HG03469 (cell line): ENCODE results near the gene SNX24.
"Not testable (repeated sequence)": the region's sequence is repeated elsewhere in the genome, so short reads cannot be mapped to it uniquely, and the experiment has no call there.

ENCODE experiments used
- ATAC-seq: cut with Tn5 transposase; IDR thresholded peaks from one replicate; pipeline ENCODE4 v1.9.1; 2021; ENCODE audit warnings: mild to moderate bottlenecking, moderate library complexity, moderate number of reproducible peaks; ENCODE audit not compliant: unreplicated experiment

Gene SNX24

GRCh38 chr5:122870219-122870856 is 24.9 kb downstream of the SNX24 start:
- ATAC-seq: no peak

DNA sequence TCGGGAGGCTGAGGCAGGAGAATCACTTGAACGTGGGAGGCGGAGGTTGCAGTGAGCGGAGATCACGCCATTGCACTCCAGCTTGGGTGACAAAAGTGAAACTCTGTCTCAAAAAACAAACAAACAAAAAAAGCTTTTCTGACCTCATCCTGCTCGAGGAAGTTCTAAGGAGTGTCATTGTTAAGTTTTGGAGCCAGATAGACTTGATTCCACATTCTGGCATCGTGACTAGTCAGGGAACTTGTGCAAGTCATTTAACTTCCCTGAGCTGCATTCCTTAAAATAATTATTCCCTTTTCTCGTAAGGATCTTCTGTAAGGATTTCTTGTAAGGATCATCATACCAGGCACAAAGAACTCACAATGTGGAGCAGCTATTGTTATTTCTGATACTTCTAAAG is 26.2 kb downstream of the SNX24 start:
- no peak for ATAC-seq

- no peak for ATAC-seq
Measured at GRCh38 chr5:122874179-122874875, 28.9 kb downstream of the SNX24 start.

GRCh38 chr5:122877518-122877917 is 32.1 kb downstream of the SNX24 start:
- ATAC-seq: peak; percentile 74

DNA sequence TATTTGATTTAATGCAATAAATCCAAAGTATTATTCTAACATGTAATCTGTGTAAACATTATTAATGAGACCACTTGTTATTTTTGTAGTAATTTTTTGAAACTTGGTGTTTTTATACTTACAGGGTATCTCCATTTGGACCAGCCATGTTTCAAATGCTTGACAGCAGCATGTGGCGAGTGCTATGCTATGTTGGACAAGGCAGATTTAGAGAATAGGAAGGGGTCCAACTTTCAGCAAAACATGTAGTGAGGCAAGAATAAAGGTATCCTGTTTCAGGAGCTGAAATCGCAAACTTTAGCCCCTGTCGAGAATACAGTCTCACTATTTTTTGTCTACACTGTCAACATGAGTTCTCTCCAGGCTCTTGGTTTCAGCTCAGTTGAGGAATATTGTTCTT is 33.7 kb downstream of the SNX24 start:
- no peak for ATAC-seq

- ATAC-seq: no peak
Measured at GRCh38 chr5:122880170-122880689, 34.8 kb downstream of the SNX24 start.

DNA sequence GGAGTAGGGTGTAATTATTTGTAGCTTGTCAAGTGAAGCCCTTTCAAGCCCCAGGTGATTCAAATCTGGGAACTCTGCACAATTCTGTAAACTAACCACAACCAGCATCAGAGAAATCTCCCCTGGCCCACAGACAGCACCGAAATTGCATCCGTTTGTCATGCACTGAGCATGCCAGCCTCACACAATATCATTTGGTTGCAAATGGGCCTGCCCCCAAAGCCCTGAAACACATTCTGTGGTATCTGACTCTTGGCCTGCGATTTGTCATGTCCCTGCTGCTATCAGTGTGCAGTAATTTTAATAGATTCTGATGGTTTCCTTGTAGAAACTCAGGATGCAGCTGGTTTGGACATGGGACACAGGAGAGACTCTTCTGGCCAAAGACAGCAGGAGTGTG is 35.3 kb downstream of the SNX24 start:
- no peak for ATAC-seq

DNA sequence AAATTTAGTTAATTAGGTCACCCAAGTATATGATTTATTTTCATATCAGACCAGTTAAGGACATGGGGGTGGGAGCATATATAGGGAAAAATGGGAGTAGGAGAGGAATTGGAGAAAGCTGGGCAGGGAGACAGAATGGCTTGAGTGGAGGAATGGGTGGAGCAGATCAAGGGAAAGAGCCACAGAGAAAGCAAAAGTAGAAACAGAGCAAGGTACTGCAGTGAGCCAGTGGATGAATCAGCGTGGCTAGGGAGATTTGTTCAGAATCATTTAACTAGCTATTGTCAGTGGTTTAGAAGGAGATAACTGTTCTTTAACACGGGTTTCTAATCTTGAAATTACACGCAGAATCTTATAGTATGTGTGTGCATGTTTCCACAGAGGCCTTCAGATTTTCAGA is 37.4 kb downstream of the SNX24 start:
- no peak for ATAC-seq

DNA sequence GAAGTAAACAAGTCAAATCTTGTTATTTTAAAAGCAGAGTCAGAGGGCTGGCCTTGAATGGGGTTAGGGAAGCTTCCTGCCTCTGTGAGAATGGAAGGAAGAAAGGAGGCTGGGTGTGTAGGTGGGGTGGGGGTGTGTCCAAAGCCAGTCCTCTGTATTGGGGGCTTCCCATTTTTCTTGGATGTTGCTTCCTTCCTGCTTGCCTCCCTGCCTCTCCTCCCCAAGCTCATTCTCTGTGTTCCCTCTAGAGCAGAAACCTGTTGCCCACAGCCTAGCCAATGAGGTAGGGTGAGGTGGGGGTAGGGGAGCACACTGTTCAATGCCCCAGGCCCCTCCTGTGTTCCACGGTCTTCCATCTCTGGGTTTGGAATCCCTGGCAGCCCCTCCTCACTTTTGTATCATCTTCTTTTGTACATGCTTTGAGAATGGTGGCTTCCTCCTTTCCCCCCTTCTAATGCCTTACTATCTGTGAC is 39.7 kb downstream of the SNX24 start:
- ATAC-seq: no peak

- ATAC-seq: no peak
Measured at GRCh38 chr5:122885891-122886290, 40.5 kb downstream of the SNX24 start.

- no peak for ATAC-seq
Measured at GRCh38 chr5:122895141-122895540, 49.7 kb downstream of the SNX24 start.

DNA sequence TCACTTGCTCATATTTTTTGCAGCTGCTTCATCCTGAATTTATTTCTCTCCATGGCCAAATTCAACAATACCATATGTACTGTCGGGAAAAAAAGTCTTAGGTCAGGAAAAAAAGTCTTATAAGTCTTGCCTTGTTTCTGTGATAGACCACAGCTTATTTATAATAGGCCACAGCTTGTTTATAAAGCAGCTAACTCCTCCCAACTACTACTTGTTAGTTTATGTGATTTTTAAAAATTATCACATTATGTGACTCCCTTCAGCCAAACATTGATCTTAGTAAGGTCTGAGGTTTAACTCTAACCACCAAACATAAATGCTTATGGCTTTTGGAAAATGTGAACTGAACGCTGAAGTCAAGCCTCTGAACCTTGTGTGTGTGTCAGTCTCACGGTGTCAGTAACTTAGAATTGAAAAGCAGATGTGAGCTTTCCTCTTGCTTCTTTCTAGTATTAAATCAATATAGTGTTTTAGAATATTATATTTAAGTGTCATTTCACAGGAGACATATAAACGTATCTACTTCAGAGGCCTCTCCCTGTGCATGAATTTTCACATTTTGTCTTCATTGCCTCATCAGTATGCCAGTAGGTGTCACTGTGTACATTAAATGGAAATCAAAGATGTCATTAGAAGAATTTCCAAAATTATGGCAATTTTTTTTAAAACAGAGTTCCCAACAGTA is 51.3 kb downstream of the SNX24 start:
- no peak for ATAC-seq

GRCh38 chr5:122897283-122897602 is 51.8 kb downstream of the SNX24 start:
- no peak for ATAC-seq

GRCh38 chr5:122901346-122901745 is 55.9 kb downstream of the SNX24 start:
- no peak for ATAC-seq

- ATAC-seq: no peak
Measured at GRCh38 chr5:122902263-122902662, 56.9 kb downstream of the SNX24 start.

DNA sequence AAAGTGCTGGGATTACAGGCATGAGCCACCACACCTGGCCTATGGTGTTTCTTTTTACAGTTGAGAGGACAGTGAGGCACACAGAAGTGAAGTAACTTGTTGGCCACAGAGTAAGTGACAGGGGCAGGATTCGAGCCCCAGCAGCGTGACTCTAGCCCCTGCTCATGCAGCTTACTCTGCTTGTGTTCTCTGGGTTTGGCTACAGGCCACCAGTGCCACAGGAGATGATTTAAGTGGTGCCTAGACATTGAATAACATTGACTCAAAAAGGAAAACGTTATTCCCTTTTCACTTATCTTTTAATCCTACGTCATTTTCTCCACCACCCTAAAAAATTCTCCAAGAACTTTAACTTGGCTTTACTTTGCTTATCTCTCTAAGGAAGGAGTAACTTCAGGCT is 61.4 kb downstream of the SNX24 start:
- no peak for ATAC-seq

DNA sequence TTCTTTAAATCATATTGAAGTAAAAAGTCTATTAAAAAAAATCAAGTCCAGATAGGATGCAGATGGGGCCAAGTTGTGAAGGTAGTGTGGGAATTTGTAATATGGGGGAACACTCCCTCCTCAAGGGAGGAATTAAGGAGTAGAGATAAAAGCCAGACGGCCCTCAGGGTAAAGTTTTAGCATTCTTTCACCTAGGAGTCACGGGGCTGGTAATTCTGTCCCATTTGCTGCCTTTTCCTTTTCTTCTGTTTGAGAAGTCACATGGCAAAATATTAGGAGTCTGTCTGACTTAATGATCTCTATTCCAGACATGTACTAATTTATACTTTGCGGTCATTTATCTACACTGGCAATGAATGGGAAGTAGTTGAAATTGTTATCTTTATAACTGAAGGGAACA is 61.9 kb downstream of the SNX24 start:
- ATAC-seq: no peak

DNA sequence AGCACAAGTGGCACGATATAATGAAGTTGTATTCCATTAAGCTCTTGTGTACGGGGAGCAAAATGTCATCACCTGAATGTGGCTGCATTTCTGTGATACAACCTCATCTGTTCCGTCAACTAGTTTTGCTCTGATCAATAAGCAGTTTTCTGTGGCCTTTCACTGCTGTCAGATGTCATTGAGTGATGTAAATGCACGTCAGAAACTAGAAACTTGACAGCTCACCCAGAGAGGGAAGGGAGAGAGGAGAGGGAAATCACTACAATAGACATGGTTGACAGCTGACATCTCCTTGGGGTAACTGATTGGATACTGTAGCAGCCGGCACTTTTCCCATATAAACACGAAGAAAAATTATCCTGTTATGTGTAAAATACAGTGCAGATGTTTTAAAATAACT is 62.7 kb downstream of the SNX24 start:
- no peak for ATAC-seq

DNA sequence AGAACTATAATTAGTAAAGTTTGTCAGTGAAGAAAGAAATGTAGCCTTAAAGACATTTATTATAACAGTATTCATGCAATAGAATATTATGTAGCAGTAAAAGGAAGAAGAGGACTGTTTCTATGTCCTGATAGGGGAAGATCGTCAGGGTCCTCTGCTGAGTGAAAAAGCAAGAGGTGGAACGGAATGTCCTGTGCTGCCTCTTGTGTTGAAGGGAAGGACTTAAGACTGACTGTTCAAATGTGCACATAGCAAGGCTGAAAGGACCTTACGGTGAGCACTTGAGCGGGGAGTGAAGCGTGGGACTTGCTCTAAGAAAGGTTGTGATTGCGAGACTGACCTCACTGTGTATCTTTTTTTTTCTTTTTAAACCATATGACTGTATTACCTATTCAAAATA is 63.2 kb downstream of the SNX24 start:
- ATAC-seq: no peak

GRCh38 chr5:122909470-122910100 is 64.2 kb downstream of the SNX24 start:
- no peak for ATAC-seq

GRCh38 chr5:122913436-122913835 is 68.0 kb downstream of the SNX24 start:
- ATAC-seq: not testable (repeated sequence)
